A673 (cell line): ENCODE results near the gene OTOR. TPM values are rescaled to one million over a fixed set of nuclear protein-coding genes. Genes with fewer than 3 reads are reported as not detected.

Experiments used
- BruUV-seq: library from RNA; stranded (reverse); fragments of 400-500 nt; replicated peaks from 2 replicates; lab custom pipeline; 2021; lab: Mats Ljungman, UMichigan
- CTCF ChIA-PET: fragments of 300-600 bp; sonication (Branson Sonifier 250); formaldehyde crosslinking; loops from one replicate; lab custom pipeline; 2022; ENCODE audit warnings: antibody characterized with exemption; lab: Charles Lee
- POLR2A ChIA-PET: fragments of 300-600 bp; sonication (Branson Sonifier 250); formaldehyde crosslinking; loops from one replicate; lab custom pipeline; 2022; ENCODE audit warnings: antibody characterized with exemption; ENCODE audit not compliant: low non-redundant PET; lab: Charles Lee
- DNase-seq: peaks from one replicate; pipeline ENCODE4 v3.0.0-alpha.2; 2015; ENCODE audit warnings: low spot score
- H3K27ac ChIP-seq: fragments of 200-600 bp; sonication (generic); 2 replicates; pipeline ENCODE4 v1.5.1; 2016; ENCODE audit warnings: mixed run types, low read depth, mild to moderate bottlenecking, mixed read lengths, antibody characterized with exemption, low read length; ENCODE audit not compliant: poor library complexity, severe bottlenecking
- H3K27me3 ChIP-seq: fragments of 200-600 bp; sonication (generic); replicated peaks from 2 replicates; pipeline ENCODE4 v1.6.1; 2017; ENCODE audit warnings: mixed run types, low read depth, mild to moderate bottlenecking, mixed read lengths, antibody characterized with exemption, low read length; ENCODE audit not compliant: insufficient read depth, poor library complexity
- H3K36me3 ChIP-seq: fragments of 200-600 bp; sonication (generic); 2 replicates; pipeline ENCODE4 v1.6.1; 2016; ENCODE audit warnings: mixed run types, mild to moderate bottlenecking, mixed read lengths, antibody characterized with exemption, low read length; ENCODE audit not compliant: insufficient read depth, poor library complexity, severe bottlenecking
- H3K4me1 ChIP-seq: fragments of 200-600 bp; sonication (generic); 2 replicates; pipeline ENCODE4 v1.6.1; 2017; ENCODE audit warnings: mixed run types, mild to moderate bottlenecking, mixed read lengths, antibody characterized with exemption, low read length; ENCODE audit not compliant: insufficient read depth, poor library complexity, severe bottlenecking
- H3K4me3 ChIP-seq: fragments of 200-600 bp; sonication (generic); 2 replicates; pipeline ENCODE4 v1.5.1; 2016; ENCODE audit warnings: low read depth, mixed run types, mild to moderate bottlenecking, mixed read lengths, low read length; ENCODE audit not compliant: poor library complexity, severe bottlenecking
- H3K9me3 ChIP-seq: fragments of 200-600 bp; sonication (generic); 2 replicates; pipeline ENCODE4 v1.6.1; 2016; ENCODE audit warnings: mixed run types, low read depth, mild to moderate bottlenecking, mixed read lengths, antibody characterized with exemption, low read length; ENCODE audit not compliant: poor library complexity, severe bottlenecking
- CTCF ChIP-seq: fragments of 300-800, 200-600 bp; sonication (generic); conservative IDR thresholded peaks from 2 replicates; pipeline ENCODE4 v1.5.1; 2017; ENCODE audit warnings: low read depth, mild to moderate bottlenecking, antibody characterized with exemption, low read length, moderate library complexity, mixed read lengths
- EZH2 ChIP-seq: fragments of 200-600 bp; sonication (generic); IDR thresholded peaks from 2 replicates; pipeline ENCODE4 v1.6.1; 2017; ENCODE audit warnings: borderline replicate concordance, low read depth, mild to moderate bottlenecking, mixed read lengths, antibody characterized with exemption, low read length; ENCODE audit not compliant: poor library complexity, severe bottlenecking
- intact Hi-C: fragments of 100-400 bp; cut with micrococcal nuclease; formaldehyde crosslinking; loops from one replicate; pipeline ENCODE4 v1.10.0; 2022; ENCODE audit not compliant: unreplicated experiment
- total RNA-seq: library from RNA; stranded (reverse); gene quantifications from 2 replicates; pipeline ENCODE4 v1.2.3, GENCODE V29; 2021

OTOR gene
- total RNA-seq, 1 experiment from 2014 or later: not detected

DNA sequence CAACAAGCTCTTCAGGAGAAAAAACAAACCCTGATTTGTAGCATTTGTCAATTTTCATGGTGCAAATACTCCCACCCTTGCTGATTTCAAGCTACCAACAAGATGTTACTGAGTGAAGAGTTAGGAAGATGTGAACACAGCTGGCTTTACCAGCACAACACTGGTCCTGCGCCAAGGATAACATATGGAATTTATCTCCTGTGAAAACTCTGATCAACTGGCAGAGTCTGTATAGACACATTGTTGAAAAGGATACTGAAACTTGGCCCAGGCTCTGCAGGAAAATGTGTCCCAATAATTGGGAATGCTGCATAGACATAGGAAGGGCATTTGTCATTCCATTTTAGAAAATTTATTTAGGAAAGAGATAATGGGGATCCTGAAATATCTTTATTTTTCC lies 29.0 kb downstream of the OTOR start:
- Histone ChIP-seq H3K4me3 (no peak overlapping the region), H3K27ac (no peak overlapping the region), H3K36me3 (no peaks in the 10 kb centered on the region), H3K4me1 (no peaks in the 10 kb centered on the region), H3K27me3 (no peaks in the 10 kb centered on the region), H3K9me3 (no peaks in the 10 kb centered on the region)
- no peak for DNase-seq
- intact Hi-C loops: no loop called here
- no TSS peak for BruUV-seq
- no peak for TF ChIP-seq CTCF
- TF ChIP-seq EZH2: no peak
- ChIA-PET CTCF (no interaction called here), POLR2A (no interaction called here)

DNA sequence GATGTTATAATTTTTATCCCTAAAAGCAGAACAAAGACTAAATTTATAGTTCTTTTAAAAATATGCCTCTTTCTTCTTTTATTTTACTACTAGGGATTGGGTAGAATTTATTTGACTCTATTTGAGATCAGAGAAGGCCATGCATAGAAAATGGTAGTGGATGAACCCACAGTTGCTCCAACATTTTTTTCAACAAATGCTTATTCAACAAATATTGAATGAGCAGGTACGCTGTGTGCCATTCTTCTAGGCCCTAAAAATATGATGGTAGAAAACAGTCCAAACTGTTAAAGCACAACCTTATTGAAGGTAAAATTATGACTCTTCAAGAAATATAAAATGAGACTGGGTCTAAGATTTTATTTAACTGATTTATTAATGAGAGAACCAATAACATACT lies 30.0 kb downstream of the OTOR start:
- intact Hi-C loops: no loop called here
- BruUV-seq: no TSS peak
- no peaks in the 10 kb centered on the region for H3K36me3 ChIP-seq
- H3K9me3 ChIP-seq: no peaks in the 10 kb centered on the region
- no peak overlapping the region for H3K4me3 ChIP-seq
- H3K4me1 ChIP-seq: no peaks in the 10 kb centered on the region
- no peak overlapping the region for H3K27ac ChIP-seq
- ChIA-PET POLR2A (no interaction called here), CTCF (no interaction called here)
- DNase-seq: no peak
- no peaks in the 10 kb centered on the region for H3K27me3 ChIP-seq
- TF ChIP-seq EZH2 (no peak), CTCF (no peak)

- TF ChIP-seq CTCF (no peak), EZH2 (no peak)
- no TSS peak for BruUV-seq
Measured at GRCh38 chr20:16781496-16781895, 33.3 kb downstream of the OTOR start.

More at GRCh38 chr20:16781496-16781895, 33.3 kb downstream of the OTOR start:
- H3K27me3 ChIP-seq: no peaks in the 10 kb centered on the region
- intact Hi-C loops: no loop called here
- no peak overlapping the region for H3K4me3 ChIP-seq
- no peak overlapping the region for H3K27ac ChIP-seq
- no peaks in the 10 kb centered on the region for H3K4me1 ChIP-seq
- no peak for DNase-seq
- ChIA-PET POLR2A (no interaction called here), CTCF (no interaction called here)
- no peaks in the 10 kb centered on the region for H3K36me3 ChIP-seq
- H3K9me3 ChIP-seq: no peaks in the 10 kb centered on the region
